Chondrocyte (in vitro differentiated cells): ENCODE measurements around the gene FAM110A. TPM values are rescaled to one million over a fixed set of nuclear protein-coding genes. Genes with fewer than 3 reads are reported as not detected.

Experiments used
- DNase-seq: peaks from one replicate; pipeline ENCODE4 v3.0.0; 2021; ENCODE audit warnings: mixed read lengths, low spot score
- H3K27ac Mint-ChIP-seq: one replicate; pipeline ENCODE4 v1.8.0; 2021; ENCODE audit warnings: mild to moderate bottlenecking, moderate library complexity, mixed read lengths; ENCODE audit not compliant: unreplicated experiment
- H3K27me3 Mint-ChIP-seq: 2 replicates; pipeline ENCODE4 v1.8.0; 2021; ENCODE audit warnings: low read depth, mixed read lengths
- H3K36me3 Mint-ChIP-seq: 2 replicates; pipeline ENCODE4 v1.8.0; 2021; ENCODE audit warnings: low read depth, mixed read lengths
- H3K4me1 Mint-ChIP-seq: 2 replicates; pipeline ENCODE4 v1.8.0; 2021; ENCODE audit warnings: low read depth, mild to moderate bottlenecking, mixed read lengths
- H3K4me3 Mint-ChIP-seq: one replicate; pipeline ENCODE4 v1.8.0; 2021; ENCODE audit warnings: mild to moderate bottlenecking, moderate library complexity, mixed read lengths; ENCODE audit not compliant: unreplicated experiment
- H3K9me3 Mint-ChIP-seq: 2 replicates; pipeline ENCODE4 v1.8.0; 2021; ENCODE audit warnings: low read depth, mixed read lengths
- CTCF ChIP-seq: fragments of 200-600 bp; sonication (generic); IDR thresholded peaks from 2 replicates; pipeline ENCODE4 v1.5.0; 2021; ENCODE audit warnings: antibody characterized with exemption, mild to moderate bottlenecking, moderate library complexity
- total RNA-seq: library from RNA; stranded (reverse); gene quantifications from 3 replicates; pipeline ENCODE4 v1.2.1, GENCODE V29; 2021

The FAM110A gene
- total RNA-seq, 1 donor from 2014 or later = 2.6 TPM

- peak; percentile 99 for TF ChIP-seq CTCF
- no peaks in the 10 kb centered on the region for H3K4me1 Mint-ChIP-seq
- no peak overlapping the region for H3K4me3 Mint-ChIP-seq
- H3K9me3 Mint-ChIP-seq = no peaks in the 10 kb centered on the region
- no peak overlapping the region for H3K27ac Mint-ChIP-seq
- no peak for DNase-seq
- peaks cover 30% of the 10 kb centered on the region for H3K27me3 Mint-ChIP-seq
- no peaks in the 10 kb centered on the region for H3K36me3 Mint-ChIP-seq
Measured at GRCh38 chr20:815914-816606, 17.5 kb upstream of the FAM110A start.

GRCh38 chr20:818001-818664, 15.4 kb upstream of the FAM110A start:
- Mint-ChIP-seq H3K27ac (no peak overlapping the region), H3K27me3 (peaks cover 19% of the 10 kb centered on the region), H3K36me3 (no peaks in the 10 kb centered on the region), H3K9me3 (no peaks in the 10 kb centered on the region), H3K4me1 (no peaks in the 10 kb centered on the region), H3K4me3 (no peak overlapping the region)
- no peak for DNase-seq
- no peak for TF ChIP-seq CTCF

- no peak overlapping the region for H3K4me3 Mint-ChIP-seq
- peaks cover 16% of the 10 kb centered on the region for H3K27me3 Mint-ChIP-seq
- H3K4me1 Mint-ChIP-seq = no peaks in the 10 kb centered on the region
- H3K36me3 Mint-ChIP-seq = no peaks in the 10 kb centered on the region
- no peak overlapping the region for H3K27ac Mint-ChIP-seq
- H3K9me3 Mint-ChIP-seq = no peaks in the 10 kb centered on the region
- no peak for DNase-seq
- no peak for TF ChIP-seq CTCF
Measured at GRCh38 chr20:819680-820322, 13.7 kb upstream of the FAM110A start.

GRCh38 chr20:820323-820953, 13.1 kb upstream of the FAM110A start:
- TF ChIP-seq CTCF = no peak
- H3K27ac Mint-ChIP-seq = no peak overlapping the region

More at GRCh38 chr20:820323-820953, 13.1 kb upstream of the FAM110A start:
- H3K9me3 Mint-ChIP-seq = no peaks in the 10 kb centered on the region
- H3K4me1 Mint-ChIP-seq = no peaks in the 10 kb centered on the region
- no peak for DNase-seq
- no peak overlapping the region for H3K4me3 Mint-ChIP-seq
- no peaks in the 10 kb centered on the region for H3K36me3 Mint-ChIP-seq
- H3K27me3 Mint-ChIP-seq = peaks cover 10% of the 10 kb centered on the region
